WTC11 (cell line): ENCODE results near the gene TREML4.

ENCODE experiments used
- CREB1 ChIP-seq: sonication (generic); formaldehyde crosslinking; IDR thresholded peaks from 2 replicates; pipeline ENCODE4 v1.8.0; 2023; ENCODE audit warnings: mild to moderate bottlenecking, missing genetic modification reagents
- CTCF ChIP-seq: fragments of 200-600 bp; IDR thresholded peaks from 2 replicates; pipeline ENCODE4 v1.8.0; 2022; ENCODE audit warnings: antibody characterized with exemption
- ETV6 ChIP-seq: sonication (generic); formaldehyde crosslinking; IDR thresholded peaks from 2 replicates; pipeline ENCODE4 v1.8.1; 2022; ENCODE audit warnings: mild to moderate bottlenecking, missing genetic modification reagents
- JUN ChIP-seq: sonication (generic); formaldehyde crosslinking; IDR thresholded peaks from 2 replicates; pipeline ENCODE4 v1.8.0; 2023; ENCODE audit warnings: mild to moderate bottlenecking, missing genetic modification reagents
- NR3C1 ChIP-seq: sonication (generic); formaldehyde crosslinking; conservative IDR thresholded peaks from 2 replicates; pipeline ENCODE4 v1.8.1; 2023; ENCODE audit warnings: low read depth, mild to moderate bottlenecking, missing genetic modification reagents
- PRRX2 ChIP-seq: fragments of 250-450 bp; sonication (Bioruptor Pico); IDR thresholded peaks from 2 replicates; pipeline ENCODE4 v1.8.0; 2021; ENCODE audit warnings: mild to moderate bottlenecking
- TCF7 ChIP-seq: sonication (generic); formaldehyde crosslinking; IDR thresholded peaks from 2 replicates; pipeline ENCODE4 v1.8.0; 2022; ENCODE audit warnings: mild to moderate bottlenecking, low read depth, missing genetic modification reagents, moderate library complexity
- TP53 ChIP-seq: sonication (generic); formaldehyde crosslinking; IDR thresholded peaks from 2 replicates; pipeline ENCODE4 v1.8.1; 2023; ENCODE audit warnings: mild to moderate bottlenecking, missing genetic modification reagents

GRCh38 chr6:41256383-41256782 lies 28.2 kb downstream of the TREML4 start:
- TF ChIP-seq CTCF (no peak), CREB1 (no peak), JUN (CRISPR knock-in tag) (no peak), NR3C1 (CRISPR knock-in tag) (no peak), TP53 (no peak), ETV6 (no peak), TCF7 (CRISPR knock-in tag) (no peak), PRRX2 (CRISPR knock-in tag) (no peak)
